Measurements from ENCODE around the gene KRTAP10-1. TPM values are rescaled to one million over a fixed set of nuclear protein-coding genes. Genes with fewer than 3 reads are reported as not detected.
A peak's percentile ranks its signal among the peaks of the same experiment; 100 is the strongest.

The KRTAP10-1 gene
- total RNA-seq, 5 donors from 2014 or later (not counting 1 experiment from before 2014, with no cell fraction given), result not detected

DNA sequence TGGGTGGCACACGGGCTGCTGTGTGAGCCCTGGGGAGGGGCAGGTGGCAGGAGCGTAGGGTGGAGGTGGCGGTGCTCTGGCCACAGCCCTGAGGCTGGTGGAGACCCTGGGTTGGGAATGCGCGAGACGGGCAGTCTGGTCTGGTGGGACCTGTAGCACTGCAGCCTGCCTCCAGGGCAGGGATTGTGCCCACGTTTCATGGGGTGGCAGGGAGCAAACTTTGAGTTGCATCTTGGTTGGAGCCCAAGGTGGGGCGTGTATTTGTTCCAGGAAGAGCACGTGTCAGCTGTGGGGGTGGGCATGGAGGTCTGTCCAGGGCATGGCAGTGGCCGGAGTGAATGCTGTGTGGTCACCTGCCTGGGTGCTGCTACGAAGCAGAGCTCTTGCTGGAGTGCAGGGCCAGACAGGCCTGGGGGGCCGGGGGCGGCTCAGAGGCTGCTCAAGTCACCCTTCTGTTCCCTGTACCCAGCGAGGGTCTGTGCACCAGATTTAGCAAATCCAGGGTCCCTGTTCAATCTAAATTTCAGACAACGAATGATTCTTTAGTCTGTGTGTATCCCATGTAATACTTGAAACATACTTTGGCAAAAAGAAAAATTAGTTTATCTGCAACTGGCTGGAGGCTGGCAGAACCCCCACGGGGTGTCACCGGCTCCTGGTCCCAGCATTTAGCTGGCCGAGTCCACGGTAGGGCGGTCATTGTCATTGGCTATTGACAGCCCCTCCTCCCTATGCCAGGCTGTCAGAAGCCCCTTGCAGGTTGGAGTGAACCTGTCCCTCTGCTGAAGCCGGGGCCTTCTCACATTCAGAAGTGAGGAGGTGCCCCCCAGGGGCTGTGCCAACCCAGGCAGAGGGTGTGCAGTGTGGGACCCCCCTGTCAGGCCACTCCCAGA, 27.3 kb downstream of the KRTAP10-1 start:
- Mint-ChIP-seq H3K4me3 (no peak overlapping the region), H3K27me3 (no peaks in the 10 kb centered on the region), H3K9me3 (no peaks in the 10 kb centered on the region), H3K4me1 (peaks cover 0 to 6% (median 4%) of the 10 kb centered on the region in 3 donors), H3K27ac (no peak overlapping the region), H3K36me3 (no peaks in the 10 kb centered on the region)
- H3K9me3 ChIP-seq, result no peaks in the 10 kb centered on the region
- DNase-seq (no peak), ATAC-seq (replicated peaks in 1 of 4) (no peak)
- H3K36me3 ChIP-seq (ENCODE audit: control insufficient read depth in 2 of 2, extremely low read depth in 1 of 2, insufficient read depth in 1 of 2, low read length in 1 of 2), result no peaks in the 10 kb centered on the region
- no peak overlapping the region for H3K27ac ChIP-seq (ENCODE audit: low read length)
- peaks cover 0 to 23% of the 10 kb centered on the region in 2 experiments for H3K27me3 ChIP-seq (replicated peaks in 1 of 2; ENCODE audit: control insufficient read depth in 2 of 2, extremely low read depth in 1 of 2, insufficient read depth in 2 of 2, low read length in 1 of 2)
- H3K4me1 ChIP-seq (ENCODE audit: control insufficient read depth in 1 of 2, extremely low read depth in 1 of 2, insufficient read depth in 2 of 2, low read length in 2 of 2), result peaks cover 0 to 16% of the 10 kb centered on the region in 2 experiments
- H3K4me3 ChIP-seq (ENCODE audit: control insufficient read depth in 1 of 2, extremely low read depth in 1 of 2, low read length in 1 of 2), result no peak overlapping the region
- ChIA-PET POLR2A (no interaction called here), CTCF (interaction anchor here (0.6 to 1.2 kb wide), 3 partner anchors 230 to 354 kb away, joined by 3 to 4 read pairs (median 3); no protein-coding TSS in a partner anchor)
- WGBS (ENCODE audit: insufficient coverage), result 84% methylated on average over 14 of the region's 21 CpGs

DNA sequence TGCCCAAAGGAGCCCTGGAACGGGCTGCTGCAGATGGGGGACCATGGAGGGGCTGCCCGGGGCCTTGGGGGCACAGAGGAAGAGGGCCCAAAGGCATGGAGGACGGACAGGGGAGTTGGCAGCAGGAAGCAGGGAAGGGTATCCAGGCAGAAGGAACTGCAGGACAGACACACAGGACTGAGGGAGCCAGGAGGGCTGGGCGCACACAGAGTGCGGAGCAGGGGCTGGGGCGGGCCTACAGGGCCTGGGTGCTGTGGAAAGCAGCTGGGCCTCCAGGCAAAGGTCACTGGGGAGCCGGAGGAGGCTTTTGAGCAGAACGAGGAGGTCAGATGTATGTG, 28.1 kb downstream of the KRTAP10-1 start:
- no peak for DNase-seq
- H3K4me3 ChIP-seq (ENCODE audit: control insufficient read depth in 1 of 2, extremely low read depth in 1 of 2, low read length in 1 of 2), result no peak overlapping the region
- no peak overlapping the region for H3K4me3 Mint-ChIP-seq
- WGBS (ENCODE audit: insufficient coverage), result 86% methylated on average over 8 of the region's 8 CpGs
- no peaks in the 10 kb centered on the region for H3K9me3 ChIP-seq
- POLR2A ChIA-PET, result no interaction called here
- peaks cover 0 to 23% of the 10 kb centered on the region in 2 experiments for H3K27me3 ChIP-seq (replicated peaks in 1 of 2; ENCODE audit: control insufficient read depth in 2 of 2, extremely low read depth in 1 of 2, insufficient read depth in 2 of 2, low read length in 1 of 2)
- ATAC-seq (replicated peaks in 1 of 4), result no peak
- no peaks in the 10 kb centered on the region for H3K27me3 Mint-ChIP-seq
- H3K27ac ChIP-seq (ENCODE audit: low read length), result no peak overlapping the region
- peaks cover 0 to 16% of the 10 kb centered on the region in 2 experiments for H3K4me1 ChIP-seq (ENCODE audit: control insufficient read depth in 1 of 2, extremely low read depth in 1 of 2, insufficient read depth in 2 of 2, low read length in 2 of 2)
- no peaks in the 10 kb centered on the region for H3K9me3 Mint-ChIP-seq
- peaks cover 0 to 6% (median 4%) of the 10 kb centered on the region in 3 donors for H3K4me1 Mint-ChIP-seq
- H3K36me3 ChIP-seq (ENCODE audit: control insufficient read depth in 2 of 2, extremely low read depth in 1 of 2, insufficient read depth in 1 of 2, low read length in 1 of 2), result no peaks in the 10 kb centered on the region
- H3K27ac Mint-ChIP-seq, result peak overlapping the region in 1 of 2 donors; percentile 22
- CTCF ChIA-PET, result interaction anchor here (0.6 to 2.2 kb wide), 3 partner anchors 231 to 415 kb away, joined by 3 to 12 read pairs (median 4); no protein-coding TSS in a partner anchor
- no peaks in the 10 kb centered on the region for H3K36me3 Mint-ChIP-seq

DNA sequence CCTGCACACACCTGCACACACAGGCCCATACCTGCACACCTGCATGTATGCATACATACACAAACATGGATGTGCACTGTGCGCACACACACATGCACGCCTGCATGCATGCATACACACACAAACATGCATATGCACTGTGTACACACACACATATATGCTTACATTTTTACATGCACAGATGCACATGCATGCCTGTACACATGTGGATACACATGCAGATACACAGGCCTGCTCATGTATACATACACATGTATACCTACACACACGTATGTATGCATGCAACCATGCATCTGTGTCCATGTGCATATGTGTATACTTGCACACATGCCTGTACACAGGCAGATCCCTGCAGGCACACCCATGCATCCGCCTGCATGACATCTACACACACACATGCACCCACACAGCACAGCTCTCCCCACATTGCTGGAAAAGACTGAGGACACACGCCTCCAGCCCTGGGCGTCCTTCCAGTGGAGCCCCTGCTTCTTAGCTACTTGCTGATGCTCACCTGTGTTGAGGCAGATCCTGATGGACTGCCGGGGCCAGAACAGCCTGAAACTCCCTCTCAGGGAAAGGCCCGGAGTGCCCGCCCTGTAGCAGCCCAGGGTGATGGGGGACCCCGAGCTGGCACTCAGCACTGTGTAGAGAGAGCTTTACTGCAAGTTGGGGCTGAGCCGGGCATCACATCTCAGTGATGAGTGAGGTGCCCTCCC, 28.6 kb downstream of the KRTAP10-1 start:
- no peaks in the 10 kb centered on the region for H3K36me3 ChIP-seq (ENCODE audit: control insufficient read depth in 2 of 2, extremely low read depth in 1 of 2, insufficient read depth in 1 of 2, low read length in 1 of 2)
- ChIA-PET POLR2A (no interaction called here), CTCF (interaction anchor here (0.6 to 2.5 kb wide), 12 partner anchors 198 to 617 kb away, joined by 3 to 33 read pairs (median 4); partner anchors contain the start of gene UBE2G2 (in 1 of the 2))
- DNase-seq, result no peak
- no peak overlapping the region for H3K27ac ChIP-seq (ENCODE audit: low read length)
- Mint-ChIP-seq H3K36me3 (no peaks in the 10 kb centered on the region), H3K27me3 (no peaks in the 10 kb centered on the region), H3K27ac (peak overlapping the region in 1 of 2 donors; percentile 22), H3K9me3 (no peaks in the 10 kb centered on the region), H3K4me3 (peak overlapping the region; percentile 39 to 55 (median 46)), H3K4me1 (peaks cover 0 to 6% (median 4%) of the 10 kb centered on the region in 3 donors)
- H3K4me3 ChIP-seq (ENCODE audit: control insufficient read depth in 1 of 2, extremely low read depth in 1 of 2, low read length in 1 of 2), result no peak overlapping the region
- peaks cover 0 to 16% of the 10 kb centered on the region in 2 experiments for H3K4me1 ChIP-seq (ENCODE audit: control insufficient read depth in 1 of 2, extremely low read depth in 1 of 2, insufficient read depth in 2 of 2, low read length in 2 of 2)
- H3K27me3 ChIP-seq (replicated peaks in 1 of 2; ENCODE audit: control insufficient read depth in 2 of 2, extremely low read depth in 1 of 2, insufficient read depth in 2 of 2, low read length in 1 of 2), result peaks cover 0 to 27% of the 10 kb centered on the region in 2 experiments
- H3K9me3 ChIP-seq, result no peaks in the 10 kb centered on the region
- ATAC-seq (replicated peaks in 1 of 4), result no peak
- WGBS (ENCODE audit: insufficient coverage), result 93% methylated on average over 10 of the region's 11 CpGs

DNA sequence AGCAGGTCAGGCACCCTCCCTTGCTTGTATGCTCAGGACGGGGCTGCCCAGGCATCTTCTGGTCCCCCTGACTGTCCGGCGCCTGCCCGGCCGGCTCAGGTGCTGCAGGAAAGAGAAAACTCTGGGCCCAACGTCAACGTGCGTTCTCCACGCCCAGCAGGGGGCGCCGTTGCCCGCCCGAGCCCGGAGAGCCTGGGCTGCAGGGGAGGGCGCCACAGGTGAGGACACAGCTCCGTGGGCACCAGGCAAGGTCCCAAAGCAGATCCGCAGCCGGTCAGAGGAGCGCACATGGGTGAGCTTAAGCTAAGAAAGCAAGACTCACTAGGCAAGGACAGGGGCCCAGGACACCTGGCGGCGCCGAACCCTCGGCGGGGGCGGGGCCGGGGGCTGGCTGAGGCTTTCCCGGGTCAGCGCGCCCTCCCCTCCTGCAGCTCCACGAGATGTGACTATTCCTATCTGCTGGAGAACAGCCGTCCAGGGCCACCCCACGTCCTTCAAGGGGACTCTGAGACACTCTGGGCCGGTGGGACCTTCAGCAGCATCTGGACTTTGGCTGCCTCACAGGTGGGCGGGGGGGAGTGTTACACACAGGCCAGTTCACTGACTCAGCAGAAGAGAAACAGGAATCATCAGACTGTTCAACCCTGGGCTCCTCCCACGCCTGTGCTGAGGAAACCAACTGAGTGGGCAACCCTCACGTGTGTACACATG, 29.3 kb downstream of the KRTAP10-1 start:
- H3K27ac Mint-ChIP-seq, result no peak overlapping the region
- no peaks in the 10 kb centered on the region for H3K36me3 Mint-ChIP-seq
- CTCF ChIA-PET, result interaction anchor here (0.6 to 2.5 kb wide), 11 partner anchors 9 to 618 kb away, joined by 3 to 33 read pairs (median 4); partner anchors contain the start of gene UBE2G2 (in 1 of the 2)
- Histone ChIP-seq H3K27me3 (replicated peaks in 1 of 2; ENCODE audit: control insufficient read depth in 2 of 2, extremely low read depth in 1 of 2, insufficient read depth in 2 of 2, low read length in 1 of 2) (peaks cover 0 to 30% of the 10 kb centered on the region in 2 experiments), H3K27ac (ENCODE audit: low read length) (no peak overlapping the region), H3K36me3 (ENCODE audit: control insufficient read depth in 2 of 2, extremely low read depth in 1 of 2, insufficient read depth in 1 of 2, low read length in 1 of 2) (no peaks in the 10 kb centered on the region), H3K4me1 (ENCODE audit: control insufficient read depth in 1 of 2, extremely low read depth in 1 of 2, insufficient read depth in 2 of 2, low read length in 2 of 2) (peaks cover 0 to 16% of the 10 kb centered on the region in 2 experiments), H3K4me3 (ENCODE audit: control insufficient read depth in 1 of 2, extremely low read depth in 1 of 2, low read length in 1 of 2) (peak overlapping the region; percentile 48 to 53), H3K9me3 (no peaks in the 10 kb centered on the region)
- H3K4me1 Mint-ChIP-seq, result peaks cover 0 to 6% (median 4%) of the 10 kb centered on the region in 3 donors
- DNase-seq (peak; percentile 49 to 91 (median 77)), ATAC-seq (replicated peaks in 1 of 4) (peak; percentile 85 to 97 (median 92))
- H3K4me3 Mint-ChIP-seq, result peak overlapping the region; percentile 39 to 55 (median 46)
- no peaks in the 10 kb centered on the region for H3K27me3 Mint-ChIP-seq
- no peaks in the 10 kb centered on the region for H3K9me3 Mint-ChIP-seq
- 3% methylated on average over 36 of the region's 36 CpGs for WGBS (ENCODE audit: insufficient coverage)
- POLR2A ChIA-PET, result no interaction called here

DNA sequence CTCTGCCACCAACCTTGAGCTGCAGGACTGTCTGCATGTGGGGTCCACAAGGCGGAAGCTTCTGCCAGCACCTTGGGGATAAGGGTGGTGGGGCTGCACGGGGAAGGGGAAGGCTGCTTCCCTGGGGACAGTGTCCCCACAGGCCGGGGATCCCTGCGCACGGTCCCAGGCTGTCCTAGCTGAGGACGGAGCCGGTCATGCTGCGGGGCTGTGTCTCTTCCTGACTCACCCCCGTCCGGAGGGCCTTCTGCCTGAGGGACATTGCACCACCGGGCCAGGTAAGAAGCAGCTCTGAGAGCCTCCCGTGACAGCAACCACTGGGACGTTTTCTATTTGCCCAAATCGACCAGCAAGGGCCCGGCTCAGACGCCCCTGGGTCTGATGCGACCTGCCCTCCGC, 29.9 kb downstream of the KRTAP10-1 start:
- Histone ChIP-seq H3K4me3 (ENCODE audit: control insufficient read depth in 1 of 2, extremely low read depth in 1 of 2, low read length in 1 of 2) (peak overlapping the region in 1 of 2 donors; percentile 48), H3K4me1 (ENCODE audit: control insufficient read depth in 1 of 2, extremely low read depth in 1 of 2, insufficient read depth in 2 of 2, low read length in 2 of 2) (peaks cover 0 to 16% of the 10 kb centered on the region in 2 experiments), H3K27ac (ENCODE audit: low read length) (no peak overlapping the region), H3K36me3 (ENCODE audit: control insufficient read depth in 2 of 2, extremely low read depth in 1 of 2, insufficient read depth in 1 of 2, low read length in 1 of 2) (no peaks in the 10 kb centered on the region), H3K27me3 (replicated peaks in 1 of 2; ENCODE audit: control insufficient read depth in 2 of 2, extremely low read depth in 1 of 2, insufficient read depth in 2 of 2, low read length in 1 of 2) (peaks cover 0 to 30% of the 10 kb centered on the region in 2 experiments), H3K9me3 (no peaks in the 10 kb centered on the region)
- H3K36me3 Mint-ChIP-seq, result no peaks in the 10 kb centered on the region
- ChIA-PET CTCF (interaction anchor here (0.6 to 2.5 kb wide), 10 partner anchors 9 to 460 kb away, joined by 3 to 33 read pairs (median 4); partner anchors contain the start of gene UBE2G2 (in 1 of the 2)), POLR2A (no interaction called here)
- peaks cover 0 to 6% (median 4%) of the 10 kb centered on the region in 3 donors for H3K4me1 Mint-ChIP-seq
- DNase-seq, result no peak
- no peak overlapping the region for H3K27ac Mint-ChIP-seq
- WGBS (ENCODE audit: insufficient coverage), result 57% methylated on average over 18 of the region's 18 CpGs
- peak in 1 of 4 experiments; percentile 13 for ATAC-seq (replicated peaks in 1 of 4)
- H3K9me3 Mint-ChIP-seq, result no peaks in the 10 kb centered on the region
- no peaks in the 10 kb centered on the region for H3K27me3 Mint-ChIP-seq
- H3K4me3 Mint-ChIP-seq, result peak overlapping the region in 1 of 3 donors; percentile 46
